GM19023 (cell line): ENCODE data around the gene LTBP1.
"Not testable (repeated sequence)": the region's sequence is repeated elsewhere in the genome, so short reads cannot be mapped to it uniquely, and the experiment has no call there.

Source experiments
- ATAC-seq: cut with Tn5 transposase; IDR thresholded peaks from one replicate; pipeline ENCODE4 v1.9.1; 2021; ENCODE audit warnings: mild to moderate bottlenecking, moderate library complexity; ENCODE audit not compliant: unreplicated experiment

LTBP1 gene, protein sequence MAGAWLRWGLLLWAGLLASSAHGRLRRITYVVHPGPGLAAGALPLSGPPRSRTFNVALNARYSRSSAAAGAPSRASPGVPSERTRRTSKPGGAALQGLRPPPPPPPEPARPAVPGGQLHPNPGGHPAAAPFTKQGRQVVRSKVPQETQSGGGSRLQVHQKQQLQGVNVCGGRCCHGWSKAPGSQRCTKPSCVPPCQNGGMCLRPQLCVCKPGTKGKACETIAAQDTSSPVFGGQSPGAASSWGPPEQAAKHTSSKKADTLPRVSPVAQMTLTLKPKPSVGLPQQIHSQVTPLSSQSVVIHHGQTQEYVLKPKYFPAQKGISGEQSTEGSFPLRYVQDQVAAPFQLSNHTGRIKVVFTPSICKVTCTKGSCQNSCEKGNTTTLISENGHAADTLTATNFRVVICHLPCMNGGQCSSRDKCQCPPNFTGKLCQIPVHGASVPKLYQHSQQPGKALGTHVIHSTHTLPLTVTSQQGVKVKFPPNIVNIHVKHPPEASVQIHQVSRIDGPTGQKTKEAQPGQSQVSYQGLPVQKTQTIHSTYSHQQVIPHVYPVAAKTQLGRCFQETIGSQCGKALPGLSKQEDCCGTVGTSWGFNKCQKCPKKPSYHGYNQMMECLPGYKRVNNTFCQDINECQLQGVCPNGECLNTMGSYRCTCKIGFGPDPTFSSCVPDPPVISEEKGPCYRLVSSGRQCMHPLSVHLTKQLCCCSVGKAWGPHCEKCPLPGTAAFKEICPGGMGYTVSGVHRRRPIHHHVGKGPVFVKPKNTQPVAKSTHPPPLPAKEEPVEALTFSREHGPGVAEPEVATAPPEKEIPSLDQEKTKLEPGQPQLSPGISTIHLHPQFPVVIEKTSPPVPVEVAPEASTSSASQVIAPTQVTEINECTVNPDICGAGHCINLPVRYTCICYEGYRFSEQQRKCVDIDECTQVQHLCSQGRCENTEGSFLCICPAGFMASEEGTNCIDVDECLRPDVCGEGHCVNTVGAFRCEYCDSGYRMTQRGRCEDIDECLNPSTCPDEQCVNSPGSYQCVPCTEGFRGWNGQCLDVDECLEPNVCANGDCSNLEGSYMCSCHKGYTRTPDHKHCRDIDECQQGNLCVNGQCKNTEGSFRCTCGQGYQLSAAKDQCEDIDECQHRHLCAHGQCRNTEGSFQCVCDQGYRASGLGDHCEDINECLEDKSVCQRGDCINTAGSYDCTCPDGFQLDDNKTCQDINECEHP (N-terminal part only)

DNA sequence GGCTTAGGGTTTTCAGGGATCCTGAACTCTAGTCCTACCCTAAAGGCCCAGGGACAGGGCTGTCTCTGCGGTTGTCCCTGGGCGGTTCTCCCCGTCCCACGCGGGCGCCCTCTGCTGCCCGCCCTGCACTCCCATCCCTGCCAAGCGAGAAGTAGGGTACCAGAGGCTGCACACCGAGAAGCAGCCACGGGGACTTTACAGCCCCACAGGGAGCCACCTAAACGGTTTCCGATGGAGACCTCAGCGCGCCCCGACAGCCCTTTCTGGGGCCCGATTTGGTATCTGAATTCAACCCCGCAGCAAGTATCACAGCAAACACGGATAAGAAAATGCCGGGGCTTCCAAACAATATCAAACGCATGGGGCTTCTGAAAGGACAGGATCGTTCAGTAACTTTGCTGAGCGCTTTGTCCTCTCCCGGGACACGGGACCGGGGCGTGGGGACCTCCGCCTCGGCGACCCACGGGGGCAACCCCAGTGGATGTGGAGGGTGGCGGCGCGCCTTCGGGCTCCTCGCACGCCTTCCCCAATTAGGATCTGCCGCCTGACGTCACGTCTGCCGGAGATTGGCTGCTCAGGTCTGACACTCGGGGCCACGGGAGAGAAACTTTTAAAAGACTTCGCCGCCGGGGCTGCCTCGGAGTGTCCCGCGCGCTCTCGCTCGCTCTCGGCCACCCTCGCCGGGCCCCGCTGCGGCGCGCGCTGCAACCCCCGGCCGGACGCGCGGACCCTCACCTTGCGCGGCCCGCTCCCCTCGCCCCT lies at the start of gene LTBP1:
TSS of gene LTBP1 (plus strand) at position 640 of the 762 bp plus-strand sequence. CDS start 372 bp downstream, outside the sequence.
- peak; percentile 77 for ATAC-seq

DNA sequence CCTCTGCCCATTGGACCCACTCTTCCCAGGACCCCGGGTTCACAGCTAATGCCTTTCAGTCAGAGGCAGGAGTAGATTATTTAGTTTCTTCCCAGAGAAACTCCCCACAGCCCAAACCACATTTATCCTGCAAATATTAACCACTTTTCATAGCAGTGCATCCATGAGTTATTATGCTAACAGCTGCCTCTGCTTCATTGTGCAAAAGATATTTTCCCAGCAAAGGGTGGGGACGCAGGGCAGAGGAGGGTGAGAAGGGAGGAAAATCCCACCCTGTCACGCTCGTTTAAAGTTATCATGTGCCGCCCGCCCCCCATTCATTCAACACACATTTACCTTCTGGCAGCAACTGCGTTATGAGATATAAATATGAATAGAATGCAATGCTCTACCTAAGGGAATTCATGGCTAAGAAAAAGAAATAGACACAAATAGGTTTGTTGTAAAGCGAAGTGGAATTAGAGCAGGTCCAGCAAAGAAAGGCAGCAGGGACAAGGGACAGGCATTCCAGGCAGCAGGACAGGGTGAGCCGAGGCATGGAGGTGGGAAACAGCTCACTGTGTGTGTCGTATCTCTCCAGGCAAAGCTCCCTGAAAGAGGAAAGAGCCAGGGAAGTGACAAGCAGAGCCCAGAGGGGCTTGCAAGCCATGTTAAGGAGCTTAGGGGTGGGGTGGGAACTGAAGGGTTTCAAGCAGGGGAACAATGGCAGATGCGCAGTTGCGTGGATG lies 46.3 kb upstream of the LTBP1 start:
- no peak for ATAC-seq

DNA sequence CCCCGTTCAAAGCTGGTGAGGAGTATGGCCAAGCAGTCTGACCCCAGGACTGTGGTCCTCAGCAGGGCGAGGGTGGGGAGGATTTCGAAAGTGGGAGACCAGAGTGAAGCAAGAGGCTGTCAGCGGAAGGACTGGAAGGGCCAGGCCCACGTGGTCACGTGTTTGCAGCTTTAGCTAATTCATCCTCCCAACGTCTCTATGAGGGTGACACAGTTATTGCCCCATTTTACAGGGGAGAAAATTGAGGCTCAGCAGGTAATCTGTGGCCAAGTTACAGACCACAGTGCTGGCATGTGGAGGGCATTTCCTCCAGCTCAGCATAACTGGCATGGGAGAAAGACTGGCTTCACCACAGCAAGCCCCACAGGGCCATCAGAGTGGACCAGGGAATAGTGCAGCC lies 45.4 kb upstream of the LTBP1 start:
- no peak for ATAC-seq

DNA sequence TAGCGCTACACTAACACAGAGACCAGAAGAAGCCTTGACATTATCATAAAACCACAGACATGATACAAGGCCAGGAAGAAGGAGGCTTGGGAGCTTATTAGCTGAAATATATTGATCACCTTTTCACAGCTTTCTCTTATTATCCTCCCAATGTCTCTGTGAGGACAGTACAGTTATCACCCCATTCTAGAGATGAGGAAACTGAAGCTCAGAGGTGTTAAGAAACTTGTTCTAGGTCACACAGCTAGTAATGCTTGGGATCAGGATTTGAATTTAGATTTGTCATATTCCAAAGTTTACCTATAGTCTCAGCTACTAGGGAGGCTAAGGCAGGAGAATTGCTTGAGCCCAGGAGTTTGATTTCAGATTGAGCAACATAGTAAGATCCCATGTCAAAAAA lies 44.6 kb upstream of the LTBP1 start:
- no peak for ATAC-seq

DNA sequence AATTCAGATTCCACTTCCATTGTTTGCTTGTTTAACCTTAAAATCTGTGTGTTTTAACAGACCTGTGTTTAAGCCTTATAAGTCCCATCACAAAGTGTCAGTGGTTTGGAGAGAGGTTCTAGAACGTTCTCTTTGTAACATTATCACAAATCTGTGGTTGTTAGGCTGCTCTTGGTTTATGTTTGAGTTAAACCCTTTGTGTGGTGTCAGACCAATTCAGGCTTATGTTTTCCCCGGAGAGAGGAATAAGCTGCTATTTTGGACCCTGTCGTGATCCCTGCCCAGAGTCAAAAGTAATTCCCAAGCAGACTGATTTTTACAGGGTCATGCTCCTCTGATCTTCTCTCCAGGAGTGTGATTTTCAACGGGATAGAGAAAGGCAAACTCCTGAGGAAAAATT lies 43.8 kb upstream of the LTBP1 start:
- no peak for ATAC-seq

DNA sequence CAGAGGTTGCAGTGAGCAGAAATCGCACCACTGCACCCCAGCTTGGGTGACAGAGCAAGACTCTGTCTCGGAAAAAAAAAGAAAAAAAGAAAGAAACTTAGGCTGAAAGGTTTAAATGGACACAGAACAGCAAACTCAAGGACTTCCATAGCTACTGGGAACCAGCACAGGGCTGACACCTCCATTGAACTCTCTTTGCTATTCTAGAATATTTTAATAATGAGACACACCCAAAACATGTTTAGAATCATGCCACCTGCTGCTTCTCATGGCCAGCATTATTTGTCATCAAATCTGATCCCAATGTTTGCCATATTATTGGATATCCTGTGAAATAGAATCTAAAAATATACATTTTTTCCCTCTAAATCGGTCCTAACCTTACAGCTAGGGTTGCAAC lies 42.7 kb upstream of the LTBP1 start:
- ATAC-seq, result no peak

DNA sequence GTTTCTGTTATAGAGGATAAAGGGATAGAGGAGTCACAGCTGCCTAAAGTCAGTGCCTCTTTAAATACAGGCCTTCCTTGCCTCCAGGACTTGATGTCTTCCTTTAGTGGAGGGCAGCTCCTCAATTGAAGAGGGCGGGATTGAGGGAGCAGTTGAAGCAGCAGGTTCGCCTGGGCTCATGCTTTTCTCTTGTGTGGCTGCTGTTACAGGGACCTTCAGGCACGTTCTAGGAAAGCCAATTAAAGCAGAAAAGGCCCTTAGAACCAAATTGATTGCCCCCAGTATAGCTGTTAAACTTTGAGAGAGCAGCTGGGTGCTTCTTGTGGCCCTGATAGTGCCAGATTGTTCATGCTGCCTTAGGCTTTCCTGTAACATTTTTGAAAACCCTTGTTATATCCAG lies 42.0 kb upstream of the LTBP1 start:
- no peak for ATAC-seq

DNA sequence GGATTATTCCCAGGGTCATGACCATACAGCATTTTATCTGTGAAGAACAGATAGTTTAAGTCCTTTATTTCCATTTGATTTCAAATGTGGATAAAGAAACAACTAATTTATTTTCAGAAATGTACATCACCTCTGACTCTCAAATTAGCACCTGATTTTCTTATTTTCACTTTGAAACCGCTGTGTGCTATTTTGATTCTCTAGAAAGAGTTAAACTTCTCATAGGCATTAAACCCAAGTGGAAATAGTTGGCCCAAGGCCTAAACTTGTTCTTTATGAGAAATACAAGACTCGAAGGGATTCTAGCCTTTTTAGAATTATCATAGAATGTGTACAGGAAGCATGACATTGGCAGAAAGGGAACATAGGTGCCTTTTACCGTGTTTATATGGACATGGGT lies 41.5 kb upstream of the LTBP1 start:
- ATAC-seq, result no peak

DNA sequence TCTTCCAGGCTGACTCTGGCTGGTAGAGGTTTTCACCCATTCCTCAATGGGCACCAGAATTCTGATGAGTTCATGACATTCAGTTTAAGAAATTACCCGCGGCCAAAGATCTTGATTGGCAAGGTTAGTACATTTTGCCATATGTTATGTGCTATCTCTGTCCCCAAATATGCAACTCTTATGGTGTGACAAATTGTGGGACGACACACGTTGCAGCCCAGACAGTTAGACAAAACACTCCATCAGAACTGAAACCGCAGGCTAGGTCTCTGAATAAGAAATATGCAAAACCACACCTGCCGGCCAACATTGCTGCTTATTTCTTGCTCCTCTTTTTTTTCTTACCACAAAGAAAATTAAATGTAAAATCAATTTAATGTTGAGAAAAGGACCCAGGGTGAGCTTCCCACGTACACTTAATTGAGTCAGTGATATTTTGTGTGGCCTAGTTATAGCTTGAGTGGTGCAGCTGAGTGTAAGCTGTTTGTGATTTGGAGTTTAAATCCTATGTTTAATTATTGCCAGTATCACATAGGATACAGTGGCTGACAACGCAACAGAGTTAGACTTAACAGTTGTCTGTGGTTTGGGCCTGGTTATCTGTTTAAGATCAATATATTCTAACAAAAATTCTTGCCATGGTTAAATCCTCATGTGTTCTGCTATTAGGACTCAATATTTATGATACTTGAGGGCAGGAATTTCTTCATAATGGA lies 35.7 kb upstream of the LTBP1 start:
- ATAC-seq, result peak; percentile 90

DNA sequence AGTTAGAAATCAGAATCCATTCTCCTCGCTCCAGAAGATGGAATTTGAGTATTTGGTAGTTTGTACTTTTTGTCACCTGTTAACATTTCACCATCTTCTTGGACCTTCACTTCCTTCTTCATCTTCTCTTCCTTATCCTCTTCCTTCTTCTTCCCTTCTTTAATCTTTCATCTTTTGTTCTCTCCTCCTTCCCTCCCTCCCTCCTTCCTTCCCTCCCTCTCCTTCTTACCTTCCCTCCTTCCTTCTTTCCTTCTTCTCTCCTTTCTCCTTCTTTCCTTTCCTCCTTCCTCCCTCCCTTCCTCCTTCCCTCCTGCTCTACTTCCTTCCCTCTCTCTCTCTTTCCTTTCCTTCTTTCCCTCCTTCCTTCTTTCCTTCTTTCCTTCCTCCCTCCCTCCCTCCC lies 31.1 kb upstream of the LTBP1 start:
- ATAC-seq, result no peak

DNA sequence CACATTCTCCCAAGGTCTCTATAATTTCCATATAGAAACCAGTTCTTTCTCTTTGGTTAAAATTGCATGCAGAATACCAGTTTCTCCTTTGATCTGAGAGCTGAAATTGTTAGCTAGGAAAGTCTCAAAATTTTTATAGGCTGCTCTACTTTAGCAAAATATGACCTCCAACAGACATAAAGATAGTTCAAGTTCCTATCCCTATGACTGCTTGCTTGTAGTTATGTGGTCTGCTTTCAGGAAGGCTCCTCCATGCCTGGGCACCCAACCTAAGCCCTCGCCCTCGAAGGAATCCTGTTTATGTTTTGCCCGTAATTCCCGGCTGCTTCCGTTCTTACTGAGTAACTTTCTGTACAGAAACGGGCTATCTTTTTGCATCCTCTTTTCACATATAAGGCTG lies 28.0 kb upstream of the LTBP1 start:
- no peak for ATAC-seq

DNA sequence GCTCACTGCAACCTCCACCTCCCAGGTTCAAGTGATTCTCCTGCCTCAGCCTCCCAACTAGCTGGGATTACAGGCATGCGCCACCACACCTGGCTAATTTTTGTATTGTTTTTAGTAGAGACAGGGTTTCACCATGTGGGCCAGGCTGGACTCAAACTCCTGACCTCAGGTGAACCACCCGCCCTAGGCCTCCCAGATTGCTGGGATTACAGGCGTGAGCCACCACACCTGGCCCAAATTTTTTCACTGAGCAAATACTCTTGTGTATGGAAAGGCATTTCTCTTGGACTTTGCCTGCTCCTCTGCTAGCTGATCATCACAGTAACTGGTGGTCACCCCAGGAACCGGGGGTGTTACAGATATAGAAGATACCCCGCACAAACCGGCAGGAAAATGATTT lies 26.9 kb upstream of the LTBP1 start:
- not testable (repeated sequence) for ATAC-seq

DNA sequence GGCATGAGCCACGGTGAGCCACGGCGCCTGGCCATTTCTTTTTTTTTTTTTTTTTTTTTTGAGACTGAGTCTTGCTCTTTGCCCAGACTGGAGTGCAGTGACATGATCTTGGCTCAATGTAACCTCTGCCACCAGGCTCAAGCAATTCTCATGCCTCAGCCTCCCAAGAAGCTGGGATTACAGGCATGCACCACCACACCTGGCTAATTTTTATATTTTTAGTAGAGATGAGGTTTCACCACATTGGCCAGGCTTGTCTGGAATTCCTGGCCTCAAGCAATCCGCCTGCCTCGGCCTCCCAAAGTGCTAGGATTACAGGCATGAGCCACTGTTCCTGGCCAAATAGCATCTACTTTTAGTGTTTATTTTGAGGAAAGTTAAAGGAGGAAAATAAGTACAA lies 25.3 kb upstream of the LTBP1 start:
- not testable (repeated sequence) for ATAC-seq

DNA sequence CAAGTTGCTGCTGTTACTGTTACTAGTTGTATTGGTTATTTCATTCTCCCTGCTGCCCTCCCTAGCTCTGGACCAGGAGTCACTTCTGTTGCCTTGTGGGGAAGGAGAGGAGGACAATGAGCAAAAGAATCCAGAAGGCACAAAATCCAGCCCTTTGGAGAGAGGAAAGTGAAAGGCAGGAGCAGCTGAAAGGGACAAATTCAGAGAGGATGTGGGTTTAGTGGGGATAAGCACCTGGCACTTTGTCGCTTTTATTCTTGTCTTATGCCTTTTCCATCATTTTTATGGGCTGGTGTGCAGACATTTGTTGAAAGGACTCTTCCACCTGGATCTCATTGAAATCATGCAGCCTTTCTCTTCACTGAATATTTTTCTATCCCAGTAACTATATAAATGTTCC lies 24.3 kb upstream of the LTBP1 start:
- no peak for ATAC-seq

DNA sequence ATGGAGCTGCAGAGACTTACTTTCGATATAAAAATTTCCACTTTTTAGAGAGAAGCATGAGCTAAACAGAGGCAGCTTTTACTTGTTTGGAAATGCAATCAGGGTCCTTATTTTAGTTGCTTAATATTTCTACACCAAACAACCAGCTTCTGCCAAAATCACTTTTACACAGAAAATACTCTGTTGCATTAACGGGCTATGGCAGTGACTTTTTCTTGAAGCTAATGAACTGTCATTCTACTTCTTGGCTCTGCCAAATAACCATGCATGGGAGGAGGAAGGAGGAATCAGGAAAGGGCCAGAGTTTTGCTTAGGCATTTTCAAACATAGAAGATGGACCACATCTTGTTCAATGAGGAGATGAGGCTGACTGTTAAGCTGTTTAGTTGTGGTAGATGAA lies 23.6 kb upstream of the LTBP1 start:
- ATAC-seq, result no peak

DNA sequence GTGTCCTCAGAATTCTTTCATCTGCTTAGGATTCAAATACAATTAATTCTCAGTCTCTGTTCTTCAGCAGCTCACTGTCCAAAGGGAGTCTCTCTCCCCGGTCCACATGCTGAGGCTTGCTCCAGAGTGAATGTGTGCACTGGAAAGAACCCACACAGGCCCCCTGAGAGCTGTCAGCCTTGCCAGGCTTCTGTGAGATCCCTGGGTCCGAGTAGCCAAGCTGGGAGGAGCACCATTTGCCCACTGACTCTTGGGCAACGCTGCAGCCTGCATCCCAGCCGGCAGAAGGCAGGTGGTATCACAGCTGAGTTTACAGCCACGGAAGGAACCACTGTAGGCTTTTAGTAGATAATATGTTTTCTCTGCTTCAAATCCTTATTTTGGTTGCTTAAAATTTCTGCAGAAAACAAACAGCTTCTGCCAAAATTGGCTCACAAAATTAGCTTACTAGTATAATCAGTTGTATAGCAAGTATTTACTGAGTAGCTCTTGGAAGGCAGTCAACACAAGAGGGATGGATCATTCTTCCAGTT lies 21.4 kb upstream of the LTBP1 start:
- no peak for ATAC-seq

DNA sequence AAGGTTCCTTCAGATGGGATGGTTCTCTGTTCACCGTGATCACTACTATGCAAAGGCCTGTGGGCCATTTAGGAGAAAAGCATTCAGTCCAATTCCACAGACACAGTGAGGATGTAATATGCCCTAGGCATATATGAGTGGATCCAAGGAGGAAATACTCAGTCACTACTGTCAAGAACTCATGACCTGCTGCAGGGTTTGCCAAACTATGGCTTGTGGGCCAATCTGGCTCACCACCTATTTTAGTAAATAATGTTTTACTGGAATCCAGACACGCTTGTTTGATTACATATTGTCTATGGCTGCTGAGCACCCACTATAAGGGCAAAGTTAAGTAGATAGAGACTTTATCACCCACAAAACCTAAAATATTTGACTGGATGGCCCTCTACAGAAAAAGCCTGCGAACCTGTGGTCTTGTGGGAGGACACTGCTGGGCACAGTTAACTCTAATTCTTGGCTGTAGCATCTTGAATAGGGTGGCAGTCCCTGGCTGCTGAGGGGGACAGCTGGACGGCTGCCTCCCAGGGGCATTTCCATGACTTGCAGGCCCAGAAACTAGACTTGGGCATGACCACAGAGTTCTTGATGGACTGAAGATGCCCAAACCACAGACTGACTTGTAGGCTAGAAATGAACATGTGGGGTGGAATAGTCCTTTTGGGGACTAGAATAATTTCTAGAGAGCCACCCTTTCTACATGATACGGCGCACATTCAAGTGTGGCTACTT lies 20.6 kb upstream of the LTBP1 start:
- ATAC-seq, result no peak

DNA sequence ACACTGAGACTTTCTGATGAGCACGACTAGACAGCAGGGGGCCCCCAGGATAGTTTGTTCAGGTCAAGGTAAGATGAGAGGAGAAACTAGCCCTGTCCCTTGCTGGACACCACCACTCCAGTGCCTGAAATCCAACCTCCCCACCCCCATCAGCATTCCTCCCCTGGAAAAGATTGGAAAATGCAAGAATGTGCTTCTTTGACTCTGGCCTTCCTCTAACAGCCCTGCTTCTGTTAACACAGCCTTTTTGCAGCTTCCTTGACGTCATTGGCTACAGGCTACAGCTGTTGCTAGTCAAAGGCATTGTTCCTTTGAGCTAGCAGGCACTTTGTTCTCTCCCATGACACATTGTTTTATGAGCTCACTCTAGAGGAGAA lies 20.1 kb upstream of the LTBP1 start:
- no peak for ATAC-seq
